OCI-LY7 (cell line): ENCODE measurements around the gene USP28. TPM values are rescaled to one million over a fixed set of nuclear protein-coding genes. Genes with fewer than 3 reads are reported as not detected.

ENCODE experiments used
- BruUV-seq: library from RNA; stranded (reverse); fragments of 400-500 nt; replicated peaks from 2 replicates; lab custom pipeline; 2021; lab: Mats Ljungman, UMichigan
- CTCF ChIA-PET: fragments of 300-600 bp; sonication (Branson Sonifier 250); formaldehyde crosslinking; loops from one replicate; lab custom pipeline; 2022; ENCODE audit warnings: antibody characterized with exemption; ENCODE audit not compliant: unreplicated experiment; lab: Charles Lee
- POLR2A ChIA-PET: fragments of 300-600 bp; sonication (Branson Sonifier 250); formaldehyde crosslinking; loops from one replicate; lab custom pipeline; 2022; ENCODE audit warnings: antibody characterized with exemption; lab: Charles Lee
- DNase-seq: peaks from one replicate; pipeline ENCODE4 v3.0.0-alpha.2; 2015; ENCODE audit warnings: low spot score
- H2AFZ ChIP-seq: fragments of 200-600 bp; sonication (generic), shearing (Covaris generic); 2 replicates; pipeline ENCODE4 v1.6.1; 2014; ENCODE audit warnings: mild to moderate bottlenecking, antibody characterized with exemption, low read length, moderate library complexity
- H3K27ac ChIP-seq: fragments of 200-600 bp; sonication (generic); 2 replicates; pipeline ENCODE4 v1.5.1; 2014; ENCODE audit warnings: mixed run types, low read depth, mild to moderate bottlenecking, moderate library complexity, low read length, inconsistent platforms; ENCODE audit not compliant: poor library complexity, severe bottlenecking
- H3K36me3 ChIP-seq: fragments of 200-600 bp; sonication (generic); 2 replicates; pipeline ENCODE4 v1.6.1; 2014; ENCODE audit warnings: mild to moderate bottlenecking, antibody characterized with exemption, low read length, moderate library complexity, mixed read lengths; ENCODE audit not compliant: insufficient read depth
- H3K4me1 ChIP-seq: fragments of 200-600 bp; sonication (generic); 2 replicates; pipeline ENCODE4 v1.5.1; 2014; ENCODE audit warnings: mild to moderate bottlenecking, low read length; ENCODE audit not compliant: insufficient read depth, poor library complexity, severe bottlenecking
- H3K4me2 ChIP-seq: fragments of 200-600 bp; sonication (generic); 2 replicates; pipeline ENCODE4 v1.6.1; 2014; ENCODE audit warnings: mild to moderate bottlenecking, low read length
- H3K4me3 ChIP-seq: fragments of 200-600 bp; sonication (generic); 2 replicates; pipeline ENCODE4 v1.5.1; 2014; ENCODE audit warnings: mild to moderate bottlenecking, low read depth, low read length; ENCODE audit not compliant: poor library complexity, severe bottlenecking
- H3K79me2 ChIP-seq: fragments of 200-600 bp; sonication (generic); 2 replicates; pipeline ENCODE4 v1.6.1; 2016; ENCODE audit warnings: low read depth, mild to moderate bottlenecking, low read length, moderate library complexity, mixed read lengths; ENCODE audit not compliant: insufficient read depth
- H3K9me2 ChIP-seq: fragments of 200-600 bp; sonication (generic); 2 replicates; pipeline ENCODE4 v1.6.1; 2016; ENCODE audit warnings: mild to moderate bottlenecking, low read length, mixed read lengths; ENCODE audit not compliant: insufficient read depth
- H3K9me3 ChIP-seq: fragments of 200-600 bp; sonication (generic); 2 replicates; pipeline ENCODE4 v1.6.1; 2014; ENCODE audit warnings: mild to moderate bottlenecking, mixed run types, low read length, mixed read lengths
- H4K20me1 ChIP-seq: fragments of 200-600 bp; sonication (generic); 2 replicates; pipeline ENCODE4 v1.6.1; 2014; ENCODE audit warnings: mild to moderate bottlenecking, antibody characterized with exemption, low read length, moderate library complexity, mixed read lengths; ENCODE audit not compliant: insufficient read depth
- CTCF ChIP-seq: fragments of 200-600 bp; sonication (generic); conservative IDR thresholded peaks from 2 replicates; pipeline ENCODE4 v1.5.1; 2014; ENCODE audit warnings: mild to moderate bottlenecking, antibody characterized with exemption, low read length, moderate library complexity, mixed read lengths
- EZH2phosphoT487 ChIP-seq: fragments of 200-600 bp; sonication (generic); IDR thresholded peaks from 2 replicates; pipeline ENCODE4 v1.6.1; 2018; ENCODE audit warnings: low read depth, borderline replicate concordance, mild to moderate bottlenecking, mixed run types, antibody characterized with exemption, low read length, moderate library complexity, mixed read lengths
- intact Hi-C: fragments of 100-400 bp; cut with micrococcal nuclease; formaldehyde crosslinking; loops from one replicate; pipeline ENCODE4 v1.10.0; 2022; ENCODE audit not compliant: unreplicated experiment
- total RNA-seq, 2 experiments: library from RNA; depleted of rRNA in 1 of 2; stranded (reverse); fragments of >200 nt in 1 of 2; shearing (Covaris generic) in 1 of 2; gene quantifications; 2 replicates each; pipeline ENCODE4 v1.2.3, GENCODE V29; 2014 to 2022

Gene USP28
- total RNA-seq, 2 experiments from 2014 or later: 26.8 to 37.1 TPM

GRCh38 chr11:113856966-113857759 is 18.2 kb downstream of the USP28 start:
- Histone ChIP-seq H3K4me2 (no peak overlapping the region), H3K27ac (no peak overlapping the region), H3K4me1 (no peaks in the 10 kb centered on the region), H3K9me2 (no peaks in the 10 kb centered on the region), H4K20me1 (0 out of 2 replicates have a peak, but pooled peaks cover 3% of the 10 kb centered on the region), H2AFZ (no peak overlapping the region), H3K9me3 (no peaks in the 10 kb centered on the region), H3K36me3 (peaks cover 19% of the 10 kb centered on the region), H3K4me3 (no peak overlapping the region), H3K79me2 (peaks cover 7% of the 10 kb centered on the region; the same call in 1 of the 2 replicates)
- TF ChIP-seq CTCF (no peak), EZH2phosphoT487 (no peak)
- intact Hi-C loops: no loop called here
- no peak for DNase-seq
- ChIA-PET POLR2A (no interaction called here), CTCF (interaction anchor here (0.6 kb wide), 1 partner anchor 54 kb away, joined by 3 read pairs; no protein-coding TSS in a partner anchor)
- no TSS peak for BruUV-seq

- Histone ChIP-seq H3K9me3 (no peaks in the 10 kb centered on the region), H3K36me3 (peaks cover 27% of the 10 kb centered on the region), H3K4me2 (no peak overlapping the region), H2AFZ (no peak overlapping the region), H3K79me2 (peaks cover 7% of the 10 kb centered on the region; the same call in 1 of the 2 replicates), H4K20me1 (0 out of 2 replicates have a peak, but pooled peaks cover 3% of the 10 kb centered on the region), H3K4me1 (no peaks in the 10 kb centered on the region), H3K4me3 (no peak overlapping the region), H3K9me2 (no peaks in the 10 kb centered on the region), H3K27ac (no peak overlapping the region)
- TF ChIP-seq EZH2phosphoT487: no peak
- TF ChIP-seq CTCF: no peak
- BruUV-seq: no TSS peak
- no peak for DNase-seq
- intact Hi-C loops: no loop called here
- POLR2A ChIA-PET: no interaction called here
- CTCF ChIA-PET: no interaction called here
Measured at GRCh38 chr11:113855803-113856202, 19.6 kb downstream of the USP28 start.

GRCh38 chr11:113850188-113850587 is 25.2 kb downstream of the USP28 start:
- H3K4me1 ChIP-seq: no peaks in the 10 kb centered on the region
- H3K4me2 ChIP-seq: no peak overlapping the region
- no peaks in the 10 kb centered on the region for H3K79me2 ChIP-seq
- no peaks in the 10 kb centered on the region for H3K9me2 ChIP-seq
- POLR2A ChIA-PET: interaction anchor here (1.0 kb wide), 1 partner anchor 9 kb away, joined by 7 read pairs; no protein-coding TSS in a partner anchor
- no peak overlapping the region for H3K4me3 ChIP-seq
- no peak overlapping the region for H2AFZ ChIP-seq
- no peaks in the 10 kb centered on the region for H3K9me3 ChIP-seq
- no peak overlapping the region for H3K27ac ChIP-seq
- peaks cover 57% of the 10 kb centered on the region for H3K36me3 ChIP-seq
- no TSS peak for BruUV-seq
- no peak for TF ChIP-seq CTCF
- no peak for TF ChIP-seq EZH2phosphoT487
- intact Hi-C loops: no loop called here
- CTCF ChIA-PET: no interaction called here
- no peak for DNase-seq
- H4K20me1 ChIP-seq: no peaks in the 10 kb centered on the region
